D721Med (cell line): ENCODE data around the gene ABCB4.
"Not testable (repeated sequence)": the region's sequence is repeated elsewhere in the genome, so short reads cannot be mapped to it uniquely, and the experiment has no call there.

Experiments used
- DNase-seq: peaks from one replicate; pipeline ENCODE4 v3.0.0; 2011; ENCODE audit warnings: low spot score; ENCODE audit not compliant: insufficient read length
- FAIRE-seq: peaks from 2 replicates; lab custom pipeline; 2011; peaks lifted over from hg19 to GRCh38; lab: Jason Lieb, UNC
- TF ChIP-seq, protein P1 (sequence below): IDR thresholded peaks from 2 replicates; pipeline ENCODE4 v1.5.1; 2012; ENCODE audit warnings: mild to moderate bottlenecking, control low read depth; ENCODE audit not compliant: insufficient read depth; ENCODE audit errors: missing control alignments

ABCB4 gene

DNA sequence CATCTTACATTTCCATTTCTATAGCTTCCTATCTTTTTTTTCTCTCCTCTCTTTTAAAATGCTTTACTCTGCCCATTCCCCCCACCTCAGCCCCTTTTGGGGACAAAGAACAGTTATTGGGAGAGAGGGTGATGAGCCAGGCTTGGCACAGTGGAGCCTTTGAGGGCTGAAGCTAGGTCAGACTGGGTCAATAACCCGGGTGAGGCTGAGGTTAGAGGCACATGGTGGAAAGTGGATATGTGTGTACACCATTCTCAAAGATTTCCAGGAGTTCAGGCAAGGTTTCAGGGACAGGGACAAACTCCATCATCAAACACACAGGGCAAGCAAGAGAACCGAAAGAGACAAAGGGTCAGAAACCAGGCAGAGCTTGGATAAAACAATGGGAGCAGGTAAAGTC is 11.5 kb downstream of the ABCB4 start:
- FAIRE-seq (no peak), DNase-seq (no peak)
- TF ChIP-seq, protein P1, sequence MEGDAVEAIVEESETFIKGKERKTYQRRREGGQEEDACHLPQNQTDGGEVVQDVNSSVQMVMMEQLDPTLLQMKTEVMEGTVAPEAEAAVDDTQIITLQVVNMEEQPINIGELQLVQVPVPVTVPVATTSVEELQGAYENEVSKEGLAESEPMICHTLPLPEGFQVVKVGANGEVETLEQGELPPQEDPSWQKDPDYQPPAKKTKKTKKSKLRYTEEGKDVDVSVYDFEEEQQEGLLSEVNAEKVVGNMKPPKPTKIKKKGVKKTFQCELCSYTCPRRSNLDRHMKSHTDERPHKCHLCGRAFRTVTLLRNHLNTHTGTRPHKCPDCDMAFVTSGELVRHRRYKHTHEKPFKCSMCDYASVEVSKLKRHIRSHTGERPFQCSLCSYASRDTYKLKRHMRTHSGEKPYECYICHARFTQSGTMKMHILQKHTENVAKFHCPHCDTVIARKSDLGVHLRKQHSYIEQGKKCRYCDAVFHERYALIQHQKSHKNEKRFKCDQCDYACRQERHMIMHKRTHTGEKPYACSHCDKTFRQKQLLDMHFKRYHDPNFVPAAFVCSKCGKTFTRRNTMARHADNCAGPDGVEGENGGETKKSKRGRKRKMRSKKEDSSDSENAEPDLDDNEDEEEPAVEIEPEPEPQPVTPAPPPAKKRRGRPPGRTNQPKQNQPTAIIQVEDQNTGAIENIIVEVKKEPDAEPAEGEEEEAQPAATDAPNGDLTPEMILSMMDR, result no peak

DNA sequence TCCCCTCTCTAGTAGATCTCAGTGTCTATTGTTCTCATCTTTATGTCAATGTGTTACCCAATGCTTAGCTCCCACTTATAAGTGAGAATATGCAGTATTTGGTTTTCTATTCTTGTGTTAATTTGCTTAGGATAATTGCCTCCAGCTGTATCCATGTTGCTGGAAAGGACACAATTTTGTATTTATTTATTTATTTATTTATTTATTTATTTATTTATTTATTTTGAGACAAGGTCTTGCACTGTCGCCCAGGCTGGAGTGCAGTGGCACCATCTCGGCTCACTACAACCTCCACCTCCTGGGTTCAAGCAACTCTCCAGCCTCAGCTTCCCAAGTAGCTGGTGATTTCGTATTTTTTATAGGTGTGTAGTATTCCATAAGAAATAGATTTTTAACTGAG is 15.0 kb downstream of the ABCB4 start:
- not testable (repeated sequence) for FAIRE-seq, DNase-seq

DNA sequence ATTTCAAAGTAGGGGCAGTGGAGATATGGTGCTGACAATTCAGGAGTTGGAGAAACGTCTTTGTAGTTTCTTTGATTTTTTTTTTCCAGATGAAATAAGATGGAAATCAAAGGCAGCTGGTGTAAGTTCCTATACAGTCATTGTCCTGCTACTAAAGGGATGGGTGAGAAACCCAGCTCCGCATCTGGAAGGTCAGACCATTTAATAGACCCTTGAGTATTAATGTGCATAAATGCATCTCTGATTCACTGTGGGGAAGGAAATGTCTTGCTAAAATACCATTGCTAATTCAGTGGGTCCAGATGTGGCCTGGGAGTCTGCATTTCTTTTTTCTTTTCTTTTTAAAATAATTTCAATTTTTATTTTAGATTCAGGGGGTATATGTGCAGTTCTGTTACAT is 15.5 kb downstream of the ABCB4 start:
- DNase-seq, result no peak
- no peak for FAIRE-seq
- TF ChIP-seq, protein P1, result no peak

DNA sequence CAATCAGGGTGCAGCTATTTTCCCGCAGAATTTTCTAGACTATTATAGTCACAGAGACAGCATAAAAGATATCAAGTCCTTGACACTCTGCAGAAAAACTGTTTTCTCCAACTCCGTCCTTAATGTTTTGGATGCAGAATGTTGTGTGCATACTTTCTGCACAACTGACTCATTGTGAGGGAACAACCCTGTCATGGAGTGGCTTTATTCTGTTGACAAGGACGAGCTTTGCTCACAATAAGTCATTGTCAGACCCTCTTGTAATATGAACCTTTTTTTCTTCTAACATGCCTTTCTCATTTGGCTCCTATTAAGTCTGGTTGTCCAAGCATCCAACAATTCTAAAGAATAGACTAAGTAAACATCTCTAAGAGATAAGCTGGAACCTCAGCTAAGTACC is 17.3 kb downstream of the ABCB4 start:
- TF ChIP-seq, protein P1, result no peak
- DNase-seq, result no peak
- FAIRE-seq, result no peak

DNA sequence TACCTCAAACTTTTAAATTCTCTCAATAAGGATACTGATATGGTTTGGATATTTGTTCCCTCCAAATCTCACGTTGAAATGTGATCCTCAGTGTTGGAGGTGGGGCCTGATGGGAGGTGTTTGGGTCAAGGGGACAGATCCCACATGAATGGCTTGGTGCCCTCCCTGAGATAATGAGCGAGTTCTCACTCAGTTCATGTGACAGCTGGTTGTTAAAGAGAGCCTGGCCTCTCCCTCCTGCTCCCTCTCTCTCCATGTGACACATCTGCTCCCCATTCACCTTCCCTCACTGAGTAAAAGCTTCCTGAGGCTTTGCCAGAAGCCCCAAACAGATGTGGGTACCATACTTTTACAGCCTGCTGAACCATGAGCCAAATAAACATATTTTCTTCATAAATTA is 19.2 kb downstream of the ABCB4 start:
- TF ChIP-seq, protein P1, result no peak
- FAIRE-seq, result no peak

DNA sequence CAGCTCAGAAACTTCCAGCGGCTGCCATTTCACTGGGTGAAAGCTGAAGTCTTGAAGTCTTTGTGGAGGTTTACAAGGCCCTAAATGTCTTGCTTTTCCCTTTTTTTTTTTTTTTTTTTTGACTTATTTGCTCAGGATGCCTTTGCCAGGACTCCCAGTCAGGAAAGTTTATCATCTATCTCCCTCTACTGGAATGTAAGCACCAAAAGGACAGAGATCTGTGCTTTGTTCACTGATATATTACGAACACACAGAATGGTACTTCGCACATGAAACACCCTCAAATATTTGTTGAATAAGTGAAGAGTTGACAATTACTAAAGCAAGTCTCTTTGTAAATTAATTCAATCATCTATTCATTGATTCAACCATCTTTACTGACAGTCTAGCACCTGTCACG is 23.2 kb downstream of the ABCB4 start:
- TF ChIP-seq, protein P1, result no peak
- FAIRE-seq (no peak), DNase-seq (no peak)

More for the DNA sequence above, 19.2 kb downstream of the ABCB4 start:
- no peak for DNase-seq

DNA sequence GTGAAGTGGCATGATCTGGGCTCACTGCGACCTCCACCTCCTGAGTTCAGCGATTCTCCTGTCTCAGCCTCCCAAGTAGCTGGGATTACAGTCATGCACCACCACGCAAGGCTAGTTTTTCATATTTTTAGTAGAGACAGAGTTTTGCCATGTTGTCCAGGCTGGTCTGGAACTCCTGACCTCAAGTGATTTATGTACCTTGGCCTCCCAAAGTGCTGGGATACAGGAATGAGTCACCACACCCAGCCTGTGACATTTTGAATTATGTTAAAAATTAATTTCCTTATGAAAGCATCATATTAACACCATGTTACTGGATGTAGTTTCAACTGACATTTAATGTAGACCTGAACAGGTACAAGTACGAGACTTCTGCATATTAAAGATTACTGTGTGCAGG is 24.3 kb downstream of the ABCB4 start:
- FAIRE-seq (no peak), DNase-seq (no peak)
- TF ChIP-seq, protein P1, result no peak

DNA sequence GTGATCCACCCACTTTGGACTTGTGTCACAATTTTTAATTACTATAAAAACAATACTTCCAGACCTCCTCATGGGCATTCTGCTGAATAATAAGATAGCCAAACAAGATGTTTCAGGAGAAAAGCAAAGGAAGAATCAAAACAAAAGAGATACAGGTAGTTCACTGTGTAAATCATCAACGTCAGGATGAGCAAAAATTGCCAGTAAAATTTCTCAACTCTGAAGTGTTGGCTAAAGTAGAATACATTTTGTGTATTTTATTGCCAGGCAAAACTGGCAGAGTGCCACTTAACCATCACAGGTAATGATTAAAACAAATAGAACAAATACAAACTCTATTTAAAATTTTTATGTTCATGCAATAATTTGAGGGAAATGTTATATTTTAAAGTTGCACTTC is 24.8 kb downstream of the ABCB4 start:
- DNase-seq, result no peak
- TF ChIP-seq, protein P1, result no peak
- FAIRE-seq, result no peak
